Upper lobe of left lung (tissue), 6 donors: ENCODE data around the gene ACTG1. TPM values are rescaled to one million over a fixed set of nuclear protein-coding genes. Genes with fewer than 3 reads are reported as not detected.
A peak's percentile ranks its signal among the peaks of the same experiment; 100 is the strongest.

ENCODE experiments used
- ATAC-seq, 2 donors: fragments of 200-7000 bp; cut with Tn5 transposase; one replicate each; pipeline ENCODE4 v1.9.1; 2022; ENCODE audit warnings: mild to moderate bottlenecking in 2 of 2, moderate library complexity in 2 of 2; ENCODE audit not compliant: low FRiP score in 2 of 2
- DNase-seq, 2 donors: peaks; one replicate each; pipeline ENCODE4 v3.0.0-alpha.2; 2019 to 2020
- H3K27ac ChIP-seq, 4 donors: fragments of 200-600 bp; sonication (generic); one replicate each; pipeline ENCODE4 v1.5.1; 2016 to 2019
- H3K27me3 ChIP-seq, 4 donors: fragments of 200-600 bp; sonication (generic); one replicate each; pipeline ENCODE4 v1.5.1; 2017 to 2019
- H3K36me3 ChIP-seq, 4 donors: fragments of 200-600 bp; sonication (generic); one replicate each; pipeline ENCODE4 v1.5.1; 2016 to 2019
- H3K4me1 ChIP-seq, 4 donors: fragments of 200-600 bp; sonication (generic); one replicate each; pipeline ENCODE4 v1.5.1; 2018 to 2019
- H3K4me3 ChIP-seq, 4 donors: fragments of 200-600 bp; sonication (generic); one replicate each; pipeline ENCODE4 v1.5.1; 2017 to 2019; ENCODE audit warnings: mild to moderate bottlenecking in 2 of 4, moderate library complexity in 1 of 4
- H3K9me3 ChIP-seq, 4 donors: fragments of 200-600 bp; sonication (generic); one replicate each; pipeline ENCODE4 v1.5.1; 2018 to 2019
- EP300 ChIP-seq, 4 donors: sonication (generic); formaldehyde crosslinking; IDR thresholded peaks; one replicate each; pipeline ENCODE4 v1.5.1; 2017; ENCODE audit warnings: antibody characterized with exemption in 4 of 4, control low read depth in 2 of 4
- POLR2A ChIP-seq, 4 donors: fragments of 450-650 bp; IDR thresholded peaks; one replicate each; pipeline ENCODE4 v1.5.1; 2016 to 2017; ENCODE audit warnings: antibody characterized with exemption in 4 of 4, mild to moderate bottlenecking in 2 of 4
- POLR2AphosphoS5 ChIP-seq, 2 donors: sonication (generic); formaldehyde crosslinking; IDR thresholded peaks; one replicate each; pipeline ENCODE4 v1.5.1; 2017; ENCODE audit warnings: antibody characterized with exemption in 2 of 2
- WGBS, 2 donors: methylation state at CpG; one replicate each; pipeline ENCODE4 v1.1.5; 2017 to 2018; 5-methylcytosine and 5-hydroxymethylcytosine counted together
- total RNA-seq, 6 donors: library from RNA; depleted of rRNA in 4 of 6; stranded (reverse); fragments of >200 nt in 4 of 6; gene quantifications; one replicate each; pipeline versions ENCODE4 v1.1.0 to v1.2.1, GENCODE V29; 2016 to 2021
- TF ChIP-seq, protein P1 (sequence below), 6 experiments: fragments of 450-650 bp in 4 of 6; fragments of 200-600 bp in 2 of 6; sonication (generic) in 2 of 6; IDR thresholded peaks; one replicate each; pipeline ENCODE4 v1.5.1; 2016 to 2019; ENCODE audit warnings: antibody characterized with exemption in 6 of 6
- donor health status: DM: no; HTN: no; CAD: no; lungs with moderate emphysema.
- donor health status: DM: no; HTN: yes; CAD: no; lungs with severe emphysema.

The ACTG1 gene
- total RNA-seq, 6 donors from 2014 or later = 902 to 3,864 (median 2,097) TPM

DNA sequence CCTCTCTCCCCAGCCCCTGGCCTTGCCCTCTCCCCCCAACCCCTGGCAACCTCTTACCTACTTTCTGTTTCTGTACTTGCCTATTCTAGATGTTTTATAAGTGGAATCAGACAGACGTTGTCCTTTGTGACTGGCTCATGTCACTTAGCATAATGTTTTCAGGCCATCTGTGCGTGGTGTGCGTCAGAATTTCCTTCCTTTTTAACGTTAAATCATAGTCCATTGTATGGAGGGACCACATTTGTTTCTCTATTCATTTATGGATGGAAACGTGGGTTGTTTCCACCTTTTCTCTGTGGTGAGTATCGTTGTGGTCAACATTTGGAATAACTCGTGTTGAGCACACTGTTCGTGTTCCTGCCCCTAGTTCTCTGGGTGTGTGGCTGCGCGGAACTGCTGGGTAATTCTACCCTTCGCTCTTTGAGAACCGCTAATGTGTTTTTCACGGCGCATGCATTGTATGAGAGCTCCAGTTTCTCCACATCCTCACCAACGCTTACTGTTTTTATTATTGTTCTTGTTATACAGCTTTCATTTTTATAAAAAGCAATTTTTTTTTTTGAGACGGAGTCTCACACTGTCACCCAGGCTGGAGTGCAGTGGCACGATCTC, 26.3 kb downstream of the ACTG1 start:
- H3K27ac ChIP-seq = no peak overlapping the region
- TF ChIP-seq POLR2A (IDR thresholded peaks at IDR 0.05) = no peak
- no peaks in the 10 kb centered on the region for H3K36me3 ChIP-seq
- H3K27me3 ChIP-seq = peaks cover 0 to under 1% (median 0%) of the 10 kb centered on the region in 4 donors
- no peak overlapping the region for H3K4me3 ChIP-seq
- H3K4me1 ChIP-seq = peaks cover 26 to 50% (median 35%) of the 10 kb centered on the region in 4 donors
- DNase-seq (no peak), ATAC-seq (no peak)
- WGBS, 2 donors = 61 to 70% methylated on average over 17 of the region's 17 CpGs
- H3K9me3 ChIP-seq = no peaks in the 10 kb centered on the region

DNA sequence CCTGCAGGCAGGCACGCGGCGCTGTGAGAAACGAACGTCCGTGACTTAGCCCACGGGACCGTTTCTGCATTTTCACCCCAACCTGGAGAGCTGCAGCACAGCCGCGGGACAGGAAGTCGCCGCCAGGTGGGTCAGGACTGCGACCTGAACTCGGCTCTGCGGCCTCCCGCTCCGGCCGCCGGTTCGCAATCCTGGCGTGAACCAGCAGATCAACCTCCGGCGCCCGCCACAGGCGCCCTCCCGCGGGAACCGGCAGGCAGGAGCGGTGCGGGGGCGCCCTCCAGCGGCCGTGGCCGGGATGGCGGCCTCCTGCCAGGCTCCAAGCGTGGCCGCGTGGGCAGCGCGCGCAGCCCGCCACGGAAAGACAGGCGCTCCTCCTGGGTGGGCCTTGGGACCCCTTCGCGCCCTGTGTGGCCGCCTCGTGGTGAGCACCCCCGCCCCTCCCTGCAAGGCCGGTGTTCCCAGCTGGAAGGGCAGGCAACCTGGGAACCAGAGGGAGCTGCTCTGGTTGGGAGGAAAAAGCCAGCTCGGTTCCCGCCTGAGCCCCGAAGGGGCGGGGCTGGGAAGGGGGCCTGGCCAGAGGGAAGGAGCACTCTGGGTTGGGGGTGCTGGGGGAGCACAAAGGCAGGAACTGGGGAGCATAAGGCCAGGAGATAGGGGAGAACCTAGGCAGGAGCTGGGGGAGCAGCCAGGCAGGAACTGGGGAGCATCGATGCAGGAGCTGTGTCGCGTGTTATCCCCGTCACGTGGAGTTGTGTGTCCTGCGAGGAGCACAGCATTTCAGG, 28.2 kb downstream of the ACTG1 start:
- Histone ChIP-seq H3K4me1 (peaks cover 31 to 59% (median 39%) of the 10 kb centered on the region in 4 donors), H3K4me3 (peak overlapping the region in 3 of 4 donors; percentile 22 to 46 (median 42)), H3K36me3 (no peaks in the 10 kb centered on the region), H3K27me3 (peaks cover 0 to 4% (median 0%) of the 10 kb centered on the region in 4 donors), H3K9me3 (no peaks in the 10 kb centered on the region), H3K27ac (no peak overlapping the region)
- TF ChIP-seq, protein P1, sequence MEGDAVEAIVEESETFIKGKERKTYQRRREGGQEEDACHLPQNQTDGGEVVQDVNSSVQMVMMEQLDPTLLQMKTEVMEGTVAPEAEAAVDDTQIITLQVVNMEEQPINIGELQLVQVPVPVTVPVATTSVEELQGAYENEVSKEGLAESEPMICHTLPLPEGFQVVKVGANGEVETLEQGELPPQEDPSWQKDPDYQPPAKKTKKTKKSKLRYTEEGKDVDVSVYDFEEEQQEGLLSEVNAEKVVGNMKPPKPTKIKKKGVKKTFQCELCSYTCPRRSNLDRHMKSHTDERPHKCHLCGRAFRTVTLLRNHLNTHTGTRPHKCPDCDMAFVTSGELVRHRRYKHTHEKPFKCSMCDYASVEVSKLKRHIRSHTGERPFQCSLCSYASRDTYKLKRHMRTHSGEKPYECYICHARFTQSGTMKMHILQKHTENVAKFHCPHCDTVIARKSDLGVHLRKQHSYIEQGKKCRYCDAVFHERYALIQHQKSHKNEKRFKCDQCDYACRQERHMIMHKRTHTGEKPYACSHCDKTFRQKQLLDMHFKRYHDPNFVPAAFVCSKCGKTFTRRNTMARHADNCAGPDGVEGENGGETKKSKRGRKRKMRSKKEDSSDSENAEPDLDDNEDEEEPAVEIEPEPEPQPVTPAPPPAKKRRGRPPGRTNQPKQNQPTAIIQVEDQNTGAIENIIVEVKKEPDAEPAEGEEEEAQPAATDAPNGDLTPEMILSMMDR (IDR thresholded peaks at IDR 0.05) = peak; percentile 100
- no peak for TF ChIP-seq POLR2AphosphoS5 (IDR thresholded peaks at IDR 0.05)
- ATAC-seq (peak; percentile 88 to 89), DNase-seq (peak; percentile 92 to 98)
- 13 to 14% methylated on average over 25 to 29 of the region's 60 CpGs for WGBS, 2 donors

DNA sequence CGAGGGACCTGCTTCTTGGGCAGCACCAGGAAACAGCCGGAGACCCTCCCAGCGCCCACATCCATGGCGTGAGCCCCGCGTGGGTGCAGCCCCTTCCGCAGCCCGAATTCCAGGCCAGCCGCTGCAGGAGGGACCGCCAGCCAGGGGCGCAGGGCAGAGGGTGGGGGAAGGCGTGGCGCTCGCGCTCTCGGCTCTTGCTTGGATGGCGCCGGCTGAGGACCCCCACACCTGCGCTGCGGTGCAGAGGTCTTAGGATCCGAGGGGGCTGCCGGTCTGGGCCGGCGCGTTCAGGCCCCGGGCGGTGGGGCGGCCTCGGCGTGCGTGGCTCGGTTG, 28.8 kb downstream of the ACTG1 start:
- DNase-seq = no peak
- Histone ChIP-seq H3K27ac (no peak overlapping the region), H3K4me3 (peak overlapping the region in 3 of 4 donors; percentile 22 to 46 (median 42)), H3K27me3 (peaks cover 0 to 4% (median 0%) of the 10 kb centered on the region in 4 donors), H3K36me3 (no peaks in the 10 kb centered on the region), H3K4me1 (peaks cover 31 to 54% (median 38%) of the 10 kb centered on the region in 4 donors), H3K9me3 (no peaks in the 10 kb centered on the region)
- peak in 1 of 2 donors; percentile 1 for ATAC-seq
- 20 to 33% methylated on average over 13 to 22 of the region's 32 CpGs for WGBS, 2 donors
- TF ChIP-seq, protein P1 (IDR thresholded peaks at IDR 0.05) = no peak
- TF ChIP-seq POLR2A (IDR thresholded peaks at IDR 0.05) = no peak
- TF ChIP-seq EP300 (IDR thresholded peaks at IDR 0.05) = no peak
- TF ChIP-seq POLR2AphosphoS5 (IDR thresholded peaks at IDR 0.05) = no peak

GRCh38 chr17:81483085-81483861, 29.3 kb downstream of the ACTG1 start:
- TF ChIP-seq POLR2AphosphoS5 (IDR thresholded peaks at IDR 0.05) (no peak), POLR2A (IDR thresholded peaks at IDR 0.05) (no peak), EP300 (IDR thresholded peaks at IDR 0.05) (no peak)
- TF ChIP-seq, protein P1 (IDR thresholded peaks at IDR 0.05) = no peak
- Histone ChIP-seq H3K9me3 (no peaks in the 10 kb centered on the region), H3K36me3 (no peaks in the 10 kb centered on the region), H3K27ac (no peak overlapping the region), H3K27me3 (peaks cover 0 to 4% (median 0%) of the 10 kb centered on the region in 4 donors), H3K4me3 (peak overlapping the region in 2 of 4 donors; percentile 42 to 46), H3K4me1 (peaks cover 26 to 48% (median 34%) of the 10 kb centered on the region in 4 donors)
- DNase-seq (peak in 1 of 2 donors; percentile 80), ATAC-seq (peak in 1 of 2 donors; percentile 3)
- WGBS, 2 donors = 67 to 78% methylated on average over 21 to 29 of the region's 29 CpGs

- no peaks in the 10 kb centered on the region for H3K9me3 ChIP-seq
- no peaks in the 10 kb centered on the region for H3K36me3 ChIP-seq
- H3K4me3 ChIP-seq = no peak overlapping the region
- H3K27ac ChIP-seq = no peak overlapping the region
- peaks cover 25 to 42% (median 30%) of the 10 kb centered on the region in 4 donors for H3K4me1 ChIP-seq
- peak in 1 of 2 donors; percentile 54 for DNase-seq
- peaks cover 0 to 4% (median 0%) of the 10 kb centered on the region in 4 donors for H3K27me3 ChIP-seq
- TF ChIP-seq, protein P1 (IDR thresholded peaks at IDR 0.05) = no peak
- no peak for TF ChIP-seq POLR2A (IDR thresholded peaks at IDR 0.05)
- TF ChIP-seq EP300 (IDR thresholded peaks at IDR 0.05) = no peak
- no peak for TF ChIP-seq POLR2AphosphoS5 (IDR thresholded peaks at IDR 0.05)
- ATAC-seq = no peak
- WGBS, 2 donors = 80 to 90% methylated on average over 8 to 11 of the region's 11 CpGs
Observed at GRCh38 chr17:81482673-81483072, 29.9 kb downstream of the ACTG1 start.
